HEK293 (cell line): ENCODE measurements around the gene GAS7.

Experiments used
- CTCF ChIP-seq: fragments of 450-650 bp; formaldehyde crosslinking; IDR thresholded peaks from 2 replicates; pipeline ENCODE4 v1.5.1; 2016; ENCODE audit warnings: missing biosample characterization, missing genetic modification characterization
- GFI1B ChIP-seq: fragments of 450-650 bp; formaldehyde crosslinking; IDR thresholded peaks from 2 replicates; pipeline ENCODE4 v1.5.1; 2016; ENCODE audit warnings: missing biosample characterization, missing genetic modification characterization
- REST ChIP-seq: fragments of 450-650 bp; formaldehyde crosslinking; IDR thresholded peaks from 2 replicates; pipeline ENCODE4 v1.5.1; 2016; ENCODE audit warnings: missing biosample characterization, missing genetic modification characterization
- ZBTB20 ChIP-seq: fragments of 450-650 bp; formaldehyde crosslinking; IDR thresholded peaks from 2 replicates; pipeline ENCODE4 v1.5.1; 2016; ENCODE audit warnings: missing biosample characterization, missing genetic modification characterization
- ZBTB8A ChIP-seq: fragments of 450-650 bp; formaldehyde crosslinking; IDR thresholded peaks from 2 replicates; pipeline ENCODE4 v1.5.1; 2016; ENCODE audit warnings: missing biosample characterization, missing genetic modification characterization
- ZNF558 ChIP-seq: fragments of 450-650 bp; formaldehyde crosslinking; IDR thresholded peaks from 2 replicates; pipeline ENCODE4 v1.5.1; 2016; ENCODE audit warnings: missing biosample characterization, missing genetic modification characterization
- ZNF792 ChIP-seq: fragments of 450-650 bp; formaldehyde crosslinking; IDR thresholded peaks from 2 replicates; pipeline ENCODE4 v1.5.1; 2016; ENCODE audit warnings: missing biosample characterization, missing genetic modification characterization

DNA sequence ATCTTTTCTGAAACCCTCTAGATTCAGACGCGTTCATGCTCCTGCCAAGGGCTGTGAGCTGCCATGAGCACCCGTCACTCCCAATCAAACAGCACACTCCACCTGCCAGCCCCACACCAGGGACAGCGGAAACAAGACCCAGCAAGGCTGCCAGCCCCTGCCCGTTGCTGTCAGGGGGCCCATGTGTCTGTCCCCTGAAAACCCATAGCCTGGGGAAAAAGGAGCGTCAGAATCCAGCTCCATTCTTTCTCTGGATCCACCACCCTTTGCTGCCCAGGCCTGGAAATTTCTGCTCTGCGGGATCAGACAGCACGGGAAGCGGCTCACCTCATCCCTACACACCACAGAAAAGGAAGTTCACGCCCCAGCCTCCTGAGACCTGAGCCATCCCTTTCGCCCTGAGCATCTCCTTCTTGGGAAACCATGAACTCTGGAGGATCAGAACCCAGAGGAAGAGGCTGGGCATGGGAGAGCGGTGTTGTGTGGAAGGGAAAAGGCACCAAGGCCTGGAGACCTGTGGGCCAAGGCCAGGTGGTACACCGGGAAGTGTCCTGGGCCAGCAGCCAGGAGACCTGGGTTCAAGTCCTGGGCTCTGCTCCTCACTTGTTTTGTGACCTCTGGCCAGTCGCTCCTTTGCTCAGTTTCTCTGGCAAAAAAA, 241.8 kb downstream of the GAS7 start:
- no peak for TF ChIP-seq GFI1B (tag by site-specific recombination)
- TF ChIP-seq ZBTB8A (tag by site-specific recombination), result no peak
- no peak for TF ChIP-seq REST
- no peak for TF ChIP-seq ZNF558 (tag by site-specific recombination)
- no peak for TF ChIP-seq CTCF (tag by site-specific recombination)
- TF ChIP-seq ZBTB20 (tag by site-specific recombination), result no peak
- no peak for TF ChIP-seq ZNF792 (tag by site-specific recombination)
